Left ventricle myocardium inferior (tissue), 1 donor: ENCODE results near the gene C5orf52. TPM values are rescaled to one million over a fixed set of nuclear protein-coding genes. Genes with fewer than 3 reads are reported as not detected.

Source experiments
- DNase-seq: peaks from one replicate; pipeline ENCODE4 v3.0.0-alpha.2; 2020
- H3K27ac ChIP-seq: fragments of 200-600 bp; replicated peaks from 2 replicates; pipeline ENCODE4 v1.8.0; 2021
- H3K27me3 ChIP-seq: fragments of 200-600 bp; 2 replicates; pipeline ENCODE4 v1.8.0; 2021; ENCODE audit warnings: low read depth
- H3K36me3 ChIP-seq: fragments of 200-600 bp; 2 replicates; pipeline ENCODE4 v1.8.0; 2021
- H3K4me1 ChIP-seq: fragments of 200-600 bp; 2 replicates; pipeline ENCODE4 v1.8.0; 2021
- H3K4me3 ChIP-seq: fragments of 200-600 bp; 2 replicates; pipeline ENCODE4 v1.8.0; 2021; ENCODE audit warnings: mild to moderate bottlenecking, moderate library complexity
- H3K9me3 ChIP-seq: fragments of 200-600 bp; replicated peaks from 2 replicates; pipeline ENCODE4 v1.8.0; 2021
- intact Hi-C: fragments of 100-400 bp; cut with micrococcal nuclease; formaldehyde crosslinking; loops from one replicate; pipeline ENCODE4 v1.11.0; 2022
- long read RNA-seq: library from polyadenylated mRNA; unstranded; transcript quantifications from one replicate; pipeline ENCODE4 v2.0.0, GENCODE V29; 2021
- total RNA-seq: library from RNA; stranded (reverse); fragmentation: NEBNext Ultra II Directional; extraction: Animal tissue kit (Norgen Biotek cat#: 25700); gene quantifications from one replicate; pipeline ENCODE4 v1.2.1, GENCODE V29; 2021
- TF ChIP-seq, protein P1 (sequence below): fragments of 200-600 bp; IDR thresholded peaks from 2 replicates; pipeline ENCODE4 v1.8.0; 2021; ENCODE audit warnings: antibody characterized with exemption, mild to moderate bottlenecking, borderline replicate concordance
- donor health status: DM: no; HTN: yes; CAD: no; lungs with severe emphysema.

C5orf52 gene
- total RNA-seq, result not detected
- long read RNA-seq, result 0 reads

DNA sequence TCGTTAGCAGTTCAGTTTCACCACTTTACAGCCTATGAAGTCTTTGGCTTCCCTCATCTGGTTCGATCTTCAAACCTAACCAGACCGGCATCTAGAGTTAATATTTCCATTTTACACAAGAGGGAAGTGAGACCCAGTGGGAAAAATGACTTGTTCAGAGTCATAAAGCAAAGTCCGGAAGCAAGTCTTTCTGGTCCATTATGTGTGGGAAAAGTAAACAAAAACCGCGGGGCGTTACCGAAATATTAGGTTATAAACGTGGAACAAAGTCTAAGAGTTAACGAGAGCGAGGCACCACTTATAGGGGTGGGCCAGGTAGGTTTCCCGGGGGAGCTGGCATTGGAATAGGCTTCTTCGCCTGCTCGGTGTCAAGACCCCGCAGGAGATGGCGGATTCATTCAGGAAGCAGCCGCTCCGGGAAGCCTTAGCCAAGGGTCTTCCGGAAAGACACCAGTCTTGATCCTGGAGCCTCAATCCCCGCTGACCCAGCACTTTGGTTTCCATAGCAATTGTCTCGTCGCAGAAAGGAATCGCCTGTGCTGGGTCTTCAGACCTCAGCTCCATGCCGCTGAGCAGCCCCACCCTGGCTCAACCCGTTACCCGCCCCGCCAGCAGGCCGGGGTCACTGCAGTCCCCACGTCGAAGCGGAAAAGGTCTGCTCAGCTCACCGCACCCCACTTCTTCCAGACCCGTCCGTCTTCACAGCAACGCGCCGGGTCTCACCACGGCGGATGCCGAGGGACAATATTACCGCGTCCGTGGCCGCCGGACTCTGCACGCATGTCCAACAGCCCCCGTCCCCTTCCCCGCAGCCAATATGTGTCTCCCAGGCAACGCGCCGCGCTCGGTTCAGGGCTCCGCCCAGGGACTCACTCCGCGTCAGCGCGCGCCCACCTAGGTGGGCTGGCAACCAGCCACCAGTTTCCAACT, at the start of gene C5orf52:
Gene C5orf52, plus strand, starts transcription at position 872 of the 930 bp plus-strand sequence. CDS start 82 bp downstream, outside the sequence.
- Histone ChIP-seq H3K36me3 (no peaks in the 10 kb centered on the region), H3K4me1 (peaks cover 16% of the 10 kb centered on the region), H3K9me3 (no peaks in the 10 kb centered on the region), H3K27ac (no peak within 1 kb of the TSS), H3K27me3 (peaks cover 33% of the 10 kb centered on the region), H3K4me3 (peak within 1 kb of the TSS; percentile 75)
- intact Hi-C loops, result no loop called here
- DNase-seq, result peak; percentile 18
- TF ChIP-seq, protein P1, sequence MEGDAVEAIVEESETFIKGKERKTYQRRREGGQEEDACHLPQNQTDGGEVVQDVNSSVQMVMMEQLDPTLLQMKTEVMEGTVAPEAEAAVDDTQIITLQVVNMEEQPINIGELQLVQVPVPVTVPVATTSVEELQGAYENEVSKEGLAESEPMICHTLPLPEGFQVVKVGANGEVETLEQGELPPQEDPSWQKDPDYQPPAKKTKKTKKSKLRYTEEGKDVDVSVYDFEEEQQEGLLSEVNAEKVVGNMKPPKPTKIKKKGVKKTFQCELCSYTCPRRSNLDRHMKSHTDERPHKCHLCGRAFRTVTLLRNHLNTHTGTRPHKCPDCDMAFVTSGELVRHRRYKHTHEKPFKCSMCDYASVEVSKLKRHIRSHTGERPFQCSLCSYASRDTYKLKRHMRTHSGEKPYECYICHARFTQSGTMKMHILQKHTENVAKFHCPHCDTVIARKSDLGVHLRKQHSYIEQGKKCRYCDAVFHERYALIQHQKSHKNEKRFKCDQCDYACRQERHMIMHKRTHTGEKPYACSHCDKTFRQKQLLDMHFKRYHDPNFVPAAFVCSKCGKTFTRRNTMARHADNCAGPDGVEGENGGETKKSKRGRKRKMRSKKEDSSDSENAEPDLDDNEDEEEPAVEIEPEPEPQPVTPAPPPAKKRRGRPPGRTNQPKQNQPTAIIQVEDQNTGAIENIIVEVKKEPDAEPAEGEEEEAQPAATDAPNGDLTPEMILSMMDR, result no peak

DNA sequence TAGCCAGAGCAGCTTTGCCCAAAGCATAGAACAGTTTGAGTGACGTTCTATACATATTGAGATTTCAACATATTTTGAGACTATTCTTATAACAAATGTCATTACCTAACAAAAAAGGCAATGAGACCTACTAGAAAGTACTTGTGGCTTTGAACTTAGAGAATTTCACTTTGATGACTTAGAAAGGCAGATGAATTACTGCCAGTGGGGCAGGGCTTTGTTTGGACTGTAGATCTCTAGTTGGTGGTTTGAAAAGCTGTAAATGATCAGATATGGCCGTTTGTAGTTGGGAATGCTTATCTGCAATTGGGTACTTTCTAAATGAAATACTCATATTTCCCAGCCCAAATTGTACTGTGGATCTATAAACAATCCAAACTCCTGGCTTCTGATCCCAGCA, 47.2 kb upstream of the C5orf52 start:
- no peaks in the 10 kb centered on the region for H3K27me3 ChIP-seq
- no peak for DNase-seq

DNA sequence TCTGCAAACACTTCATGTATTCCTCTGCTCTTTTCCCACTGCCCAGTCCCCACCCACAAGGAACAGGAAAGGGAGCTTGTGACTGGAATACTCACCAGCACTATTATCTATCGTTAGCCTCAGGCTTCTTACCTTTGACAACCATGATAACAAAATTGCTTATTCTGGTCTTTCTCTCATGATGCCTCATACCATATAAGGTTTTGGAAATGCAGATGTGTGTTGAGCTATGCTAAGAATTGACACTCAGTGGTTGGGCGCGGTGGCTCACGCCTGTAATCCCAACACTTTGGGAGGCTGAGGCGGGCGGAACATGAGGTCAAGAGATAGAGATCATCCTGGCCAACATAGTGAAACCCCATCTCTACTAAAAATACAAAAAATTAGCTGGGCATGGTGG, 44.5 kb upstream of the C5orf52 start:
- Histone ChIP-seq H3K27ac (no peak overlapping the region), H3K9me3 (peaks cover 25% of the 10 kb centered on the region), H3K27me3 (no peaks in the 10 kb centered on the region), H3K36me3 (no peaks in the 10 kb centered on the region), H3K4me1 (no peaks in the 10 kb centered on the region), H3K4me3 (no peak overlapping the region)
- intact Hi-C loops, result no loop called here
- TF ChIP-seq, protein P1, result no peak
- DNase-seq, result no peak

More for the DNA sequence above, 47.2 kb upstream of the C5orf52 start:
- no peaks in the 10 kb centered on the region for H3K36me3 ChIP-seq
- peaks cover 15% of the 10 kb centered on the region for H3K9me3 ChIP-seq
- no peak overlapping the region for H3K4me3 ChIP-seq
- H3K4me1 ChIP-seq, result no peaks in the 10 kb centered on the region
- no peak overlapping the region for H3K27ac ChIP-seq
- intact Hi-C loops, result no loop called here
- TF ChIP-seq, protein P1, result no peak

DNA sequence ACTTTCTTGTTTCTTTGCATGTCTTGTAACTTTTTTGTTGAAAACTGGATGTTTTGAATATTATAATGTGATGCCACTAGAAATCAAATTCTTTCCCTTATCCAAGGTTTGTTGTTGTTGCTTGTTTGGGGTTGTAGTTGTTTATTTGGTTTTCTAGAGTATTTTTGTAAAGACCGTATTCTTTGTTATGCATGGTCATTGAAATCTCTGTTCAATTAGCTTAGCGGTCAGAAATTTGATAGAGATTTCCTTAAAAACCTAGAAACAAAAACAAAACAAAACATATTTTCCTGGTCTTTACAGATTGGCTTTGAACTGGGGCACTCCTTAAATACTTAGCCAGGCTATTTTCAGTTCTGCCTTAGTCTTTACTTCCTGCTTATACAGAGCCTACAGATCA, 41.0 kb upstream of the C5orf52 start:
- no peaks in the 10 kb centered on the region for H3K36me3 ChIP-seq
- H3K27me3 ChIP-seq, result no peaks in the 10 kb centered on the region
- TF ChIP-seq, protein P1, result no peak
- no peaks in the 10 kb centered on the region for H3K4me1 ChIP-seq
- intact Hi-C loops, result no loop called here
- H3K27ac ChIP-seq, result no peak overlapping the region
- no peak for DNase-seq
- H3K9me3 ChIP-seq, result peaks cover 13% of the 10 kb centered on the region
- no peak overlapping the region for H3K4me3 ChIP-seq

DNA sequence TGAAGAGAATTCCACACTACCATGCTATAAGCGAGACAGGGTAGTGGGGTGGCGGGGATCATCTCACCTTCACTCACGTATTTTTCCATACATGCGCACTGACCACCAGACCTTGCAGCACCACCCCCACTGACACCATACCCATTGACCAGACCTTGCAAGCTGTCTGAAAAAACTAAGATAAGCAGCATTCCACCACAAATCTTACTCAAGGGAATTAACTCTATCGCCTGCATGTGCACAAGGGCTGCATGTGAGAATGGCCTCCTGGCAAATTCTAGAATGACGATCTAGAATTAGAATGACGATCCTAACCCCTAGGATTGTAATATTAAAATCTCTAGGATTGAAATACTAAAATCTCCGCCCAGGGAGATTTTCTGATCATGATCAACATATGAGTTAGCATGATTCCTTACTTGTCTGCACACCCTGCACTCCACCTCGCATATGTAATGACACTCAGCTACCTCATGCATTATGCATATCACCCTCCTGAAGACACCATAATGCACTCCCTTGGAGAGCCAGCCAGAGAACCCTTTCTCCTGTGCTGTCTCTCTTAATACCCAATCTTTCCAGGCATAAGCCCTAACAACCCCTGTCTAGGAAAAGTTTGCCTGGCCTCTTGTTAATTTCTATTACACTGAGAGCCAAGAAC, 30.8 kb upstream of the C5orf52 start:
- Histone ChIP-seq H3K27ac (no peak overlapping the region), H3K4me1 (no peaks in the 10 kb centered on the region), H3K36me3 (no peaks in the 10 kb centered on the region), H3K9me3 (no peaks in the 10 kb centered on the region), H3K4me3 (no peak overlapping the region), H3K27me3 (no peaks in the 10 kb centered on the region)
- TF ChIP-seq, protein P1, result no peak
- intact Hi-C loops, result no loop called here
- DNase-seq, result no peak
